NCI-H2227 (cell line): Measurements from ENCODE around the gene MTERF4.

Source experiments
- DNase-seq: peaks from one replicate; lab custom pipeline; 2025; ENCODE audit not compliant: unreplicated experiment; lab: John Stamatoyannopoulos, UW

MTERF4 gene

GRCh38 chr2:241134711-241135110, 32.6 kb upstream of the MTERF4 start:
- DNase-seq = no peak

GRCh38 chr2:241133436-241133820, 31.3 kb upstream of the MTERF4 start:
- DNase-seq = no peak

GRCh38 chr2:241132538-241133435, 30.7 kb upstream of the MTERF4 start:
- no peak for DNase-seq

GRCh38 chr2:241131531-241131930, 29.4 kb upstream of the MTERF4 start:
- DNase-seq = no peak

- no peak for DNase-seq
These were observed 28.2 kb upstream of the MTERF4 start for GRCh38 chr2:241130316-241130715.

- DNase-seq = no peak
These were observed 27.2 kb upstream of the MTERF4 start for GRCh38 chr2:241129086-241129871.

GRCh38 chr2:241128266-241128665, 26.2 kb upstream of the MTERF4 start:
- no peak for DNase-seq

GRCh38 chr2:241126771-241127202, 24.7 kb upstream of the MTERF4 start:
- DNase-seq = no peak

GRCh38 chr2:241126201-241126611, 24.1 kb upstream of the MTERF4 start:
- no peak for DNase-seq

GRCh38 chr2:241125626-241126025, 23.5 kb upstream of the MTERF4 start:
- DNase-seq = no peak

GRCh38 chr2:241123816-241124536, 21.9 kb upstream of the MTERF4 start:
- no peak for DNase-seq

- DNase-seq = no peak
These were observed 20.4 kb upstream of the MTERF4 start for GRCh38 chr2:241122376-241123002.

GRCh38 chr2:241121008-241121407, 18.9 kb upstream of the MTERF4 start:
- no peak for DNase-seq

- DNase-seq = no peak
These were observed 18.4 kb upstream of the MTERF4 start for GRCh38 chr2:241120440-241120839.

- no peak for DNase-seq
These were observed 16.8 kb upstream of the MTERF4 start for GRCh38 chr2:241118737-241119505.

- no peak for DNase-seq
These were observed 14.8 kb upstream of the MTERF4 start for GRCh38 chr2:241116606-241117560.

GRCh38 chr2:241115361-241115760, 13.3 kb upstream of the MTERF4 start:
- DNase-seq = no peak

GRCh38 chr2:241114836-241115235, 12.7 kb upstream of the MTERF4 start:
- DNase-seq = no peak

- no peak for DNase-seq
These were observed 10.5 kb upstream of the MTERF4 start for GRCh38 chr2:241112592-241112991.
